Measurements from ENCODE around the gene MYO7B. TPM values are rescaled to one million over a fixed set of nuclear protein-coding genes. Genes with fewer than 3 reads are reported as not detected.

Gene MYO7B
- total RNA-seq, 2 experiments from 2014 or later, result 0.65 to 1.2 TPM

DNA sequence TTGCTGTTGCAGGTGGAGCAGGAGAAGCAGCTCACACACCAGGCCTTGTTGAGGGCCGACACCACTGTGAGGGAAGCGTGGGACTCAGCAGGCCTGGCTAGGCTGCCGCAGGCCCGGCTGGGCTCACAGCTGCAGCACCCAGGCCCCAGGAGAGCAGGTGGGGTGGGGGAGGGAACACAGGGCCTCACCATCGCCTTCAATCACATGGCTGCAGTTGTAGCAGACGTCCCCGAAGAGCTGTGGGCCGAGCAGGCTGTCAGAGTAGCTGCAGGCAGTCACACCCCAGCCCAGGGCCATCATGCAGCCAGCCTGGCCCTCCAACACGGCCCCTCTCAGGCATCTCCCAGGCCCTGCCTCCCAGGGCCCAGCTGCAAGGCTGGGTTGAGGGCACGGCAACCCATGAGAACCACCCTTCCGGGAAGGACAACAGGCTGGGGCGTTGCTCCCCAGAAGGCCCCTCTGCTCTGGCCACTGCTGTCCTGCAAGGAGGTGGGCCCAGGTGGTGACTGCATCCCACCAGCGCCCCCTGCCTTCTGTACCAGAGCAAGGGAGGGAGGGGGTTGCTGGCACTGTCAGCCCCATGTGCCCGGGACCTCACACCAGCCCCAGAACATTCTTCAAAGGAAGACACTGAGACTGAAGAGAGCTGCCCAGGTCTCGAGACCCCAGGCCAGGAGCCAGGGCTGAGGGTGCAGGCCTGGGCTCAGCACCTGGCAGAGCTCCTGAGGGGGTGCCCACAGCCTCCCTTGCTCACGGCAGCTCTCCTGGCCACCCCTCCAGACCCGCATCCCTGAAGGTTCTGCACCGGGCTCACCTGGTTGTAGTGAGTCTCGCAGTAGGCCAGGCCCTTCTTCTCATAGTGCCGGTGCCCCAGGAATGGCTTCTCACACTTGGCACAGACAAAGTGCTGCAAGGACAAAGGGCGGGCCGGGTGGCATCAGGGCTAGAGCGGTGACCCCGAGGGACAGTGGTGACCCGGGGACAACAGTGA lies 104.9 kb downstream of the MYO7B start:
- CTCF ChIA-PET, result interaction anchor here (1.0 to 5.9 kb wide), 8 partner anchors 9 to 48 kb away, joined by 3 to 39 read pairs (median 4); no protein-coding TSS in a partner anchor
- TF ChIP-seq, protein P1, sequence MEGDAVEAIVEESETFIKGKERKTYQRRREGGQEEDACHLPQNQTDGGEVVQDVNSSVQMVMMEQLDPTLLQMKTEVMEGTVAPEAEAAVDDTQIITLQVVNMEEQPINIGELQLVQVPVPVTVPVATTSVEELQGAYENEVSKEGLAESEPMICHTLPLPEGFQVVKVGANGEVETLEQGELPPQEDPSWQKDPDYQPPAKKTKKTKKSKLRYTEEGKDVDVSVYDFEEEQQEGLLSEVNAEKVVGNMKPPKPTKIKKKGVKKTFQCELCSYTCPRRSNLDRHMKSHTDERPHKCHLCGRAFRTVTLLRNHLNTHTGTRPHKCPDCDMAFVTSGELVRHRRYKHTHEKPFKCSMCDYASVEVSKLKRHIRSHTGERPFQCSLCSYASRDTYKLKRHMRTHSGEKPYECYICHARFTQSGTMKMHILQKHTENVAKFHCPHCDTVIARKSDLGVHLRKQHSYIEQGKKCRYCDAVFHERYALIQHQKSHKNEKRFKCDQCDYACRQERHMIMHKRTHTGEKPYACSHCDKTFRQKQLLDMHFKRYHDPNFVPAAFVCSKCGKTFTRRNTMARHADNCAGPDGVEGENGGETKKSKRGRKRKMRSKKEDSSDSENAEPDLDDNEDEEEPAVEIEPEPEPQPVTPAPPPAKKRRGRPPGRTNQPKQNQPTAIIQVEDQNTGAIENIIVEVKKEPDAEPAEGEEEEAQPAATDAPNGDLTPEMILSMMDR (IDR thresholded peaks at IDR 0.05), result peak; percentile 61

DNA sequence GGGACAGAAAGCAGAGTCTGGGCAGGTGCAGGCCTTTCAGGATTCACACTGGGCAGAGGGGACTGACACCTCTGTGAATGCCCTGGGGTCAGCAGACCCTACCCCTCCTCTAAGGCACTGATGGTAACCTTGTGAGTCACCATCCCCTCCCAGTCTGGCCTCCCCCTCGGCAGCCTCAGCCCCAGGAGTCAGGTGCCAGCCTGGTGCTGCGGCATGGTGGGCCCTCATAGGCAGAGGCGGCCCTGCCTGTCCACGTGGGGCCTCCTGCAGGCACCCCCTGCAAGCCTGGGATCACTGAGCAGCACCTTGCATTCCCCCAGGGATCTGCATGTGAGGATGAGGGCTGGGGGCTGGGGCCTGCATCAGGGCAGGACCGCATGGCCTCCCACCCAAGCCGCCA lies 105.7 kb downstream of the MYO7B start:
- H3K4me1 Mint-ChIP-seq (ENCODE audit: low read depth), result peaks cover 37% of the 10 kb centered on the region
- H3K36me3 Mint-ChIP-seq (ENCODE audit: low read depth), result no peaks in the 10 kb centered on the region
- H3K9me3 Mint-ChIP-seq, result no peaks in the 10 kb centered on the region
- TF ChIP-seq, protein P1 (IDR thresholded peaks at IDR 0.05), result no peak
- H3K27ac Mint-ChIP-seq, result peak overlapping the region; percentile 75
- intact Hi-C loops (cut with micrococcal nuclease), result no loop called here
- peak overlapping the region; percentile 73 for H3K4me3 Mint-ChIP-seq
- POLR2A ChIA-PET, result interaction anchor here (1.1 to 3.1 kb wide), 5 partner anchors 10 to 50 kb away, joined by 3 to 22 read pairs (median 4); no protein-coding TSS in a partner anchor
- CTCF ChIA-PET, result interaction anchor here (1.0 to 5.9 kb wide), 7 partner anchors 8 to 50 kb away, joined by 3 to 39 read pairs (median 5); no protein-coding TSS in a partner anchor
- ATAC-seq, result peak; percentile 23
- H3K27me3 Mint-ChIP-seq, result no peaks in the 10 kb centered on the region
- DNase-seq, result peak; percentile 44

More for the DNA sequence above, 104.9 kb downstream of the MYO7B start:
- Mint-ChIP-seq H3K4me3 (peak overlapping the region; percentile 73), H3K9me3 (no peaks in the 10 kb centered on the region), H3K36me3 (ENCODE audit: low read depth) (no peaks in the 10 kb centered on the region), H3K4me1 (ENCODE audit: low read depth) (peaks cover 44% of the 10 kb centered on the region), H3K27me3 (no peaks in the 10 kb centered on the region), H3K27ac (peak overlapping the region; percentile 75)
- intact Hi-C loops (cut with micrococcal nuclease), result no loop called here
- POLR2A ChIA-PET, result interaction anchor here (0.8 to 3.1 kb wide), 8 partner anchors 9 to 60 kb away, joined by 3 to 22 read pairs (median 4); no protein-coding TSS in a partner anchor
- DNase-seq (peak; percentile 69), ATAC-seq (peak; percentile 50)

DNA sequence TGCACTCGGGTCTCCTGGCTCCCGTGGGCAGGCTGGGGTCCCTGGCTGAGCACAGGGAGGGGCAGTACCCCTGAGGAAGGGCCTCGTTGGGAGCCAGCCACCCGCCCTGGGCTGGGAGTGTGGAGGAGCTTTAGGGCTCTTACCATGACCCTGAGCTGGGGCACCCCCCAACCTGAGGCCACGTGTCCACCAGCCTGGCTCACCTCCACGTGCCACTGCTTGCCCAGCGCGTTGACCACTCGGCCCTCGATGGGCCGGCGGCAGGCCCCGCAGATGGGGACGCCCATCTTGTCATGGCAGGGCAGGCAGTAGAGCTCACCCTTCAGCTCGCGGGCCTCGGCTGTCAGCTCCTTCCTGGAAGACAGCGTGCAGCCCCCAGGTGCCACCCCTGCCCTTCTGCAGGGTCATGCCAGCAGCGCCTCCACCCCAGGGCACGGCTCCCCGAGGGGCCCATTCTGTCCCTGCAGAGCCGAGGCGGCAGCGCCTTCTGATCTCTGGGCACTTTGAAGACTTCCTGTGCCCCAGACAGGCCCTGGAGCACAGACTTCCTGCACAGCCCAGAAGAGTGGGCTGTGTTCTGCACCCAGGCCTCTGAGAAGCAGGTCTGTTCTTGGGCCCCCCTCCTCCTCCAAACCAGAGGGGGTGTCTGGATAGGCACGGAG lies 106.5 kb downstream of the MYO7B start:
- Mint-ChIP-seq H3K27ac (peak overlapping the region; percentile 75), H3K4me3 (peak overlapping the region; percentile 73), H3K27me3 (no peaks in the 10 kb centered on the region), H3K9me3 (no peaks in the 10 kb centered on the region), H3K36me3 (ENCODE audit: low read depth) (no peaks in the 10 kb centered on the region), H3K4me1 (ENCODE audit: low read depth) (peaks cover 34% of the 10 kb centered on the region)
- ChIA-PET POLR2A (interaction anchor here (0.7 to 3.1 kb wide), 3 partner anchors 11 to 51 kb away, joined by 3 to 22 read pairs (median 5); no protein-coding TSS in a partner anchor), CTCF (interaction anchor here (1.2 to 1.4 kb wide), 2 partner anchors 8 to 51 kb away, joined by 5 to 7 read pairs; no protein-coding TSS in a partner anchor)
- intact Hi-C loops (cut with micrococcal nuclease), result no loop called here
- TF ChIP-seq, protein P1 (IDR thresholded peaks at IDR 0.05), result no peak
- ATAC-seq (peak; percentile 72), DNase-seq (peak; percentile 65)

DNA sequence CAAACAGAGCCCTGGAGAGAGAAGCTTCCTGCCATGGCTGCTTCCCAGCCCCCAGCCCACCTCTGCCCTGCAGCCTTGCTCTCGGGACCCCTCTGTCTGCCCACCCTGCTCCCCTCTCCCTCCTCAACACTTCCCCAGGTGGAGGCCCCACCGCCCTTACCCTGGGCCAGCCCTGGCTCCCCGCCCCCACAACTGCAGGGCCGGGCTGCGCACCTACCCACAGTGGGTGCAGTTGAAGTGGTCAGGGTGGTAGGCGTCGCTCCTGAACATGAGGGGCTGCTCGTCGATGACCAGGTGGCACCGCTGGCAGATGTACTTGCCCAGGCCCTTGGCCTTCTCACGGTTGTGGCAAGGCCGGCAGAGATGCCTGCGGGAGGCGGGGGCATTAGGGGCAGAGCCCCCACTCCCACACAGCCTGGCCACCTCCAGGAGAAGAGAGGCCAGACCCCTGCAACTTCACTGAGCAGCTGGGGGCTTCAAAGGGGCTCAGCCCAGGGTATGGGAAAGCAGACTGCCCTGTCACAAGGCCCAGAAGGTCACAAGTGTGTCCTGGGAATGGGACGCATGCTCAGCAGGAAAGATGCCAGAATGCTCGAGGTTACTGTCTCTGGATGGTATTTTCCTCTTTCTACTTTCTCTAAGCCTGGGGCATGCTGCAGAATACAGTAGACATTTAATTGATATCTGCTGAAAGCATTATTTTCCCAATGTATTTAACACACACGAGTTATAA lies 107.4 kb downstream of the MYO7B start:
- ChIA-PET POLR2A (interaction anchor here (3.1 kb wide), 1 partner anchor 12 kb away, joined by 22 read pairs; no protein-coding TSS in a partner anchor), CTCF (interaction anchor here (1.4 kb wide), 1 partner anchor 7 kb away, joined by 5 read pairs; no protein-coding TSS in a partner anchor)
- no peaks in the 10 kb centered on the region for H3K36me3 Mint-ChIP-seq (ENCODE audit: low read depth)
- TF ChIP-seq, protein P1 (IDR thresholded peaks at IDR 0.05), result no peak
- ATAC-seq, result no peak
- no peaks in the 10 kb centered on the region for H3K27me3 Mint-ChIP-seq
- intact Hi-C loops (cut with micrococcal nuclease), result no loop called here
- peak overlapping the region; percentile 73 for H3K4me3 Mint-ChIP-seq
- H3K4me1 Mint-ChIP-seq (ENCODE audit: low read depth), result peaks cover 29% of the 10 kb centered on the region
- no peak overlapping the region for H3K27ac Mint-ChIP-seq
- no peaks in the 10 kb centered on the region for H3K9me3 Mint-ChIP-seq
- DNase-seq, result no peak
